HUES64 (cell line): ENCODE measurements around the gene KRT26.

ENCODE experiments used
- H3K27ac ChIP-seq: 2 replicates; pipeline ENCODE4 v1.7.0; 2013; ENCODE audit warnings: low read depth, low read length, inconsistent platforms
- H3K27me3 ChIP-seq: 2 replicates; pipeline ENCODE4 v1.6.1; 2013; ENCODE audit warnings: mild to moderate bottlenecking, low read length; ENCODE audit not compliant: insufficient read depth
- H3K36me3 ChIP-seq: 2 replicates; pipeline ENCODE4 v1.6.1; 2013; ENCODE audit warnings: mild to moderate bottlenecking, low read length; ENCODE audit not compliant: insufficient read depth
- H3K4me1 ChIP-seq: 2 replicates; pipeline ENCODE4 v1.6.1; 2013; ENCODE audit warnings: mild to moderate bottlenecking, low read length, moderate library complexity; ENCODE audit not compliant: insufficient read depth
- H3K4me3 ChIP-seq: 2 replicates; pipeline ENCODE4 v1.5.1; 2013; ENCODE audit warnings: mild to moderate bottlenecking, low read length, moderate library complexity
- H3K9ac ChIP-seq: 2 replicates; pipeline ENCODE4 v1.6.1; 2013; ENCODE audit warnings: mild to moderate bottlenecking, low read depth, low read length
- H3K9me3 ChIP-seq: 2 replicates; pipeline ENCODE4 v1.6.1; 2013; ENCODE audit warnings: low read depth, low read length; ENCODE audit not compliant: insufficient read depth
- WGBS: fragments of 150-250, 120-280 bp; methylation state at CpG from one replicate; pipeline ENCODE4 v1.1.7; 2013; ENCODE audit warnings: missing lambda C conversion rate; 5-methylcytosine and 5-hydroxymethylcytosine counted together

KRT26 gene

DNA sequence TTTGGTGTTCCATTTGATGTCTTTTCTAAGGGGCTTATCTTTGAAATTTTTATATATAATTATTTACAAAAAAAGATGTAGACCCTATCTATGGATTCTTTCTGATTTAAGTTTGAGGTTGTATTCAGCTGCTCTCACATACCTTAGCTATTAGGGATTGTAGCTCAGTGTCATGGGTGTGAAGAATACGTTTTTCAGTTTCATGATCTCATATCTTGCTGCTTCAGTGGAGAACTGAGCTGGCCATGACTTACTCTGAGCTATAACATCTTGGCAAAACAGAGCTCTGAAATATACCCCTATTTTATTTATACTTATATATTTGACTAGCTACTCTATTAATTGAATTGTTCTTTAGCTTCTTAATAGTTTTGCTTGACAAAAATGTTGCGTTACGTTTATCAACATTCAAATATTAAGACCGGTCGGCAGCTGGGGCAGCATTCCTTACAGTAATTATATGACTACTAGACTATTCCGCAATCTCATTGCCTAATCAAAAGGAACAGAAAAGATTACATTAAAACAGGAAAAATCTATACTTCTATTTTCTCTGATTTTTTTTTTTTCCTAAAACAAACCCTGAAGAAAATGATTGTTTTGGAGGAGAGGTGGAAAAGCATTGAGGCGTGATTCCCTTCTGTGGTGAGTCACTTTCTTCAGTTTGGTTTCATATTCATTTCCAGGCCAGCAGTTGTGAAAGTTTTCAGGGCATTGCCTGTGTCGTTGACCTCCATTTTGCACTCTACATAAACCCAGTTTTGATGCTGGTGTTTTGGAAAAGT is 44.4 kb downstream of the KRT26 start:
- no peak overlapping the region for H3K9ac ChIP-seq
- no peaks in the 10 kb centered on the region for H3K36me3 ChIP-seq
- no peaks in the 10 kb centered on the region for H3K4me1 ChIP-seq
- no peaks in the 10 kb centered on the region for H3K27me3 ChIP-seq
- H3K4me3 ChIP-seq, result no peak overlapping the region
- no peak overlapping the region for H3K27ac ChIP-seq
- 89% methylated on average over 8 of the region's 8 CpGs for WGBS
- H3K9me3 ChIP-seq, result no peaks in the 10 kb centered on the region

DNA sequence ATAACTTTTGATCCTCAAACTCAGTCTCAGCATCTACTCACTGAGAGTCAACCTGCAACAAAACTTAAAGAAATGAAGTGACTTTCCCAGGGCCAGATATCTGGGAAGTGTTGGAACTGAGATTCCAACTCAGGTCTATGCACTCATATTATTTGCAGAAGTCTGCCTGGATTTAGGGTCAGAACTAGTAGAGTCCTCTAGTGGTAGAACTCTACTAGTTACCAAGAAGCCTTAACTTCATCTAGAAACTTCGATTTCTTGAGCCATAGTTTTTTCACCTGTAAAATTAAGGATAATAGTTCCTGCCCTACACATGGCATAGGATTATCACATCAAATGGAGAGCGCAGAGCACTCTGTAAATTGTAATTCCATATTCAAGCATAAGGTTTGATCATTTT is 45.1 kb downstream of the KRT26 start:
- no peaks in the 10 kb centered on the region for H3K36me3 ChIP-seq

DNA sequence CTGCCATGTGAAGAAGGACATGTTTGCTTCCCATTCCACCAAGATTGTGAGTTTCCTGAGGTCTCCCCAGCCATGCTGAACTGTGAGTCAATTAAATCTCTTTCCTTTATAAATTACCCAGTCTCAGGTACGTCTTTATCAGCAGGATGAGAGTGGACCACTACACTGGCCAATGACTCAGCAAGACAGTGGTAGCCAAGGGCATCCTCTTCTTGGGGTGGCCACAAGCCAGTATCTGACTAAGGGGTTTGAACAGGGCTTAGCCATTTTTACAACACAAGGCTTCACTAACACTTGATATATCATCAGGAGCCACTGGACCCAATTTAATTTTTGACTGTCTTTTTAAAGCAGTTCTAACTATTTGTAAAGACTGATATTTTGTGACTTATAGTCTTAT is 47.3 kb downstream of the KRT26 start:
- Histone ChIP-seq H3K4me3 (no peak overlapping the region), H3K9me3 (no peaks in the 10 kb centered on the region), H3K4me1 (no peaks in the 10 kb centered on the region), H3K36me3 (no peaks in the 10 kb centered on the region), H3K27ac (no peak overlapping the region), H3K9ac (no peak overlapping the region), H3K27me3 (no peaks in the 10 kb centered on the region)
- 87% methylated on average over 1 of the region's 1 CpG for WGBS

More for the DNA sequence above, 45.1 kb downstream of the KRT26 start:
- Histone ChIP-seq H3K27ac (no peak overlapping the region), H3K4me1 (no peaks in the 10 kb centered on the region), H3K9ac (no peak overlapping the region), H3K9me3 (no peaks in the 10 kb centered on the region), H3K27me3 (no peaks in the 10 kb centered on the region), H3K4me3 (no peak overlapping the region)
- WGBS, result 80% methylated on average over 2 of the region's 2 CpGs

DNA sequence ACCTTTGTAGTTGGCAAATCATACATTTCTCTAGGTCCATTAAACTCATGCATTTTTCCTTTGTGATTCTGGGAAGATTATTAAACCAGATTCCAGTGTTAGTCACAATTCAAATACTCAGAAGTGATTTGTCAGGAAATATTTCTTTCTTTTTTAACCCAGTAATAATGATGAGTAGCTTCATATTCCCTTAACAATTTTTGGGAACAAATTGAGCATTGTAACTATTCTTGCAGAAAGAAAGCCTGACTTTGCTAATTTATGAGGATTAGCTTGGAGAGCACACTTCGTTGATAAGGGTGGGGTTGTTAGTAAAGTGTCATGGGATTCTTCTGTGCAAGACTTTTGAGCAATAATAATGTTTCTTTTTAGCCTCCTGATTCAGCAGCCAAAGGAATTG is 49.8 kb downstream of the KRT26 start:
- no peak overlapping the region for H3K27ac ChIP-seq
- H3K4me3 ChIP-seq, result no peak overlapping the region
- no peaks in the 10 kb centered on the region for H3K4me1 ChIP-seq
- no peak overlapping the region for H3K9ac ChIP-seq
- H3K36me3 ChIP-seq, result no peaks in the 10 kb centered on the region
- no peaks in the 10 kb centered on the region for H3K27me3 ChIP-seq
- H3K9me3 ChIP-seq, result no peaks in the 10 kb centered on the region
- WGBS, result 79% methylated on average over 1 of the region's 1 CpG

DNA sequence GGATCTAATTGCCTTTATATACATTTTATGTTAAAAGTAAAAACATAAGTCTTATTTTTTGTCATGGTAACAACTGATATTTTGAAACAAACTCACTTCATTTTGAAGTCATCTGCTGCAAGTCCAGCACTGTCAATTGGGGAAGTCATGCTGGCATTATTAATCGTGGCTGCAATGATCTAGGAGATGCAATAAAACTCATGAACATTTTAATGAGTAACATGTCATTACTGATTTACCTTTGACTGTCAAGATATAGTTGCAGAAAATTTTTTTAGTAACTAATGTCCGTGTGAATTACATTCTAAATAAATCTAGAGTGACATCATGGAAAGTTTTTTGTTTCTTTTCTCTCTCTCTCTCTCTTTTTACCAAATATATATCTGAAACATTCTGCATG is 51.1 kb downstream of the KRT26 start:
- 100% methylated on average over 1 of the region's 2 CpGs for WGBS
- Histone ChIP-seq H3K4me3 (no peak overlapping the region), H3K27ac (no peak overlapping the region), H3K36me3 (no peaks in the 10 kb centered on the region), H3K27me3 (no peaks in the 10 kb centered on the region), H3K4me1 (no peaks in the 10 kb centered on the region), H3K9ac (no peak overlapping the region), H3K9me3 (no peaks in the 10 kb centered on the region)

DNA sequence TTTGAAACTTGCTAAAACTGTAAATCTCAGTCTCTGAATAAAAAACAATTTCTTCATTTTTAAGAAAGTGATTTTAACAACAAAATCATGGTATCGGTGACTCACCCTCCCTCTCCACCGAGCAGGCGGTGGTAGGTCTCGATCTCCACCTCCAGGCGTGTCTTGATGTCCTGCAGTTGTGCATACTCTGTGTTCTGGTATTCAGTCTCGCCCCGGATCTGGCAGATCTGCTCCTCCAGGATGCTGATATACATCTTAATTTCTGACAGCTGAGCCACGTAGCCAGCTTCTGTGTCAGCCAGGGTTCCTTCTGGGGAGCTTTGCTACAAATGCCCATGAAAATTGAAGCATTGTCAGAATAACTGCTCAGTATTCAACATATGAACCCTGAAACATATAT is 53.1 kb downstream of the KRT26 start:
- Histone ChIP-seq H3K36me3 (no peaks in the 10 kb centered on the region), H3K9me3 (no peaks in the 10 kb centered on the region), H3K27me3 (no peaks in the 10 kb centered on the region), H3K4me1 (no peaks in the 10 kb centered on the region), H3K27ac (no peak overlapping the region), H3K4me3 (no peak overlapping the region), H3K9ac (no peak overlapping the region)
- 87% methylated on average over 8 of the region's 8 CpGs for WGBS

DNA sequence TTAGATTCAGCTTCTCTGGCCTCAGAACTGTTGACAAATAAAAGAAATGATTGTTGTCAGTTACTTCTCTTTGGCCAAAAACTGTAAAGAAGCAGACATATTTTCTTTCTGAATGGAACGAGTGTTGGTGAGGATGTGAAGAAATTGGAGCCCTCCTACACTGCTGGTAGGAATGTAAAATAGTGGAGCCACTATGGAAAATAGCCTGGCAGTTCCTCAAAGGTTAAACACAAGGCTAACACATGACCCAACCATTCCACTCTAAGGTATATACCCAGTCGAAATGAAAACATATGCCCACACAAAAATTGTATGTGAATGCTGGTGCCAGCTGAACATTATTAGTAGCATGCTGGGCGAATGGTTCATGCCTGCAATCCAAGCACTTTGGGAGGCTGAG is 54.2 kb downstream of the KRT26 start:
- no peak overlapping the region for H3K4me3 ChIP-seq
- H3K9ac ChIP-seq, result no peak overlapping the region
- no peaks in the 10 kb centered on the region for H3K27me3 ChIP-seq
- H3K36me3 ChIP-seq, result no peaks in the 10 kb centered on the region
- no peaks in the 10 kb centered on the region for H3K4me1 ChIP-seq
- 92% methylated on average over 3 of the region's 3 CpGs for WGBS
- H3K9me3 ChIP-seq, result no peaks in the 10 kb centered on the region
- H3K27ac ChIP-seq, result no peak overlapping the region
